Measurements from ENCODE around the gene NRARP. TPM values are rescaled to one million over a fixed set of nuclear protein-coding genes. Genes with fewer than 3 reads are reported as not detected.

The NRARP gene
- total RNA-seq, 2 experiments from 2014 or later, result 1.2 to 1.7 TPM

DNA sequence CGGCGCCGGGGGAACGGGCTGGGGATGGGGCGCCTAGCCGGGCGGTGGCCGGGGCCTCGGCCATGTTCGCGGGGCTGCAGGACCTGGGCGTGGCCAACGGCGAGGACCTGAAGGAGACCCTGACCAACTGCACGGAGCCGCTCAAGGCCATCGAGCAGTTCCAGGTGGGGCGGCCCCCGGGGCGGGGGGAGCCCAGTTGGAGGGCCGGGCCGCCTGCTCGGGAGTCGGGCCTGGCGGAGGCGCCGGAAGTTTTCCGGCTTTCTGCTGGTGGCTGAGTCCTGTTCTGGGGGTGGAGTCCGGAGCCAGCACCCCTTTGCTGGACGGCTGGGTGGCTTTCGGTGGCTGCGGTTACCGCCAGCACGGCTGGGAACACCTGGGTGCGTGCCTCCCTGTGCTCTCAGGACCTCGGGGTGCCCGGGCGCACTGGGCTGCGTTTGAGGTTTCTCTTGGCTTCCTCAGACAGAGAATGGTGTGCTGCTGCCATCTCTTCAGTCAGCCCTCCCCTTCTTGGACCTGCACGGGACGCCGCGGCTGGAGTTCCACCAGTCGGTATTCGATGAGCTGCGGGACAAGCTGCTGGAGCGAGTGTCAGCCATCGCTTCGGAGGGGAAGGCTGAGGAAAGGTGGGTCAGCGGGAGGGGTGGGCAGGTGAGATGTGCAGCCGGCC, 46.5 kb downstream of the NRARP start:
- Mint-ChIP-seq H3K9me3 (no peaks in the 10 kb centered on the region), H3K36me3 (peaks cover 2% of the 10 kb centered on the region), H3K27ac (peak overlapping the region; percentile 76), H3K27me3 (no peaks in the 10 kb centered on the region), H3K4me1 (peaks cover 5% of the 10 kb centered on the region), H3K4me3 (peak overlapping the region; percentile 91)
- ATAC-seq (ENCODE audit: low read depth) (peak; percentile 29), DNase-seq (no peak)
- POLR2A ChIA-PET, result interaction anchor here (0.8 to 7.2 kb wide), 11 partner anchors 13 to 187 kb away, joined by 3 to 171 read pairs (median 4); partner anchors contain the start of genes EXD3, MAN1B1, NDOR1 and NOXA1

DNA sequence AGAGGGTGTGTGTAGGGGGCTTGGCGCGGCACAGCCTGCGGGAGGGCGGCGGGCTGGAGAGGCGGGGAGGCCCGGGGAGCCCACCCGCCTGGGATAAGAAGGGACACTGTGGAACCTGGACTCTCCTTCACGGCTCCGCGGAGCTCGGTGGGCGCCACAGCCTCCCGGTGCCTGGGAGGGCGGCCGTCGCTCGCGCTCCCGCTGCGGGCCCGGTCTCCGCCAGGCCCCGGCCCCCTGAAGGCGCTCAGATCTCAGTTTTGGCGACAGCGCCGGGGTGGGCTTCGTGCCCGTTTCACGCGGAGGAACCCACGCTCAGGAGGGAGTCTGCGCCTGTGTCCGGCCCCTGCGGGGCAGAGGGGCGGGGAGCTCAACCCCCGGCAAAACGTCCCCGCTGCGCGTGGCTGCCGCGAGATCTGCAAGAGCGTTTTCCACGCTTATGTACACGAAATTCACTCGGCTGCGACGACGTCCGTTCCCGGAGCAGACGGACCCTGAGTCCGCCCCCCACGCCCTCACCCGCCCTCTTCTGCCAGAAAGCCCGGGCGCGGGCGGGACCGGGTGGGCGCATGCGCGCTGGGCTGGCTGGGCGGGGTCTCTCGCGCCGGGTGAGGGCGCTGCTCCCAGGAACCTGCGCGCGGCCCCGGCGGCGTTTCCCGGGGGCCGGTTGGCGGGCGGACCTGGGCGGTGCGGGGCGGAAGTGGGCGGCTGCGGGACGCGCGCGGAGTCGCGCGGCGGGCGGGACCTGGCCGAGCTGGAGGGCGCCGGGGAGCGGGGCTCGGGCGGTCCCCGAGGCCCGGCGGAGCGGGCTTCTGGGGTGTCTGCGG, 47.2 kb downstream of the NRARP start, which contains the start of gene NELFB:
NELFB (plus strand) TSS at position 704 of the 824 bp plus-strand sequence.
- H3K36me3 Mint-ChIP-seq, result peaks cover 2% of the 10 kb centered on the region
- H3K27me3 Mint-ChIP-seq, result no peaks in the 10 kb centered on the region
- POLR2A ChIA-PET, result interaction anchor here (0.5 to 7.2 kb wide), 10 partner anchors 12 to 169 kb away, joined by 3 to 171 read pairs (median 7); partner anchors contain the start of genes CYSRT1, EXD3, MAN1B1 and NDOR1
- DNase-seq (peak; percentile 100), ATAC-seq (ENCODE audit: low read depth) (peak; percentile 88)
- H3K9me3 Mint-ChIP-seq, result no peaks in the 10 kb centered on the region
- peak within 1 kb of the TSS; percentile 91 for H3K4me3 Mint-ChIP-seq
- H3K27ac Mint-ChIP-seq, result peak within 1 kb of the TSS; percentile 76
- H3K4me1 Mint-ChIP-seq, result peaks cover 5% of the 10 kb centered on the region

DNA sequence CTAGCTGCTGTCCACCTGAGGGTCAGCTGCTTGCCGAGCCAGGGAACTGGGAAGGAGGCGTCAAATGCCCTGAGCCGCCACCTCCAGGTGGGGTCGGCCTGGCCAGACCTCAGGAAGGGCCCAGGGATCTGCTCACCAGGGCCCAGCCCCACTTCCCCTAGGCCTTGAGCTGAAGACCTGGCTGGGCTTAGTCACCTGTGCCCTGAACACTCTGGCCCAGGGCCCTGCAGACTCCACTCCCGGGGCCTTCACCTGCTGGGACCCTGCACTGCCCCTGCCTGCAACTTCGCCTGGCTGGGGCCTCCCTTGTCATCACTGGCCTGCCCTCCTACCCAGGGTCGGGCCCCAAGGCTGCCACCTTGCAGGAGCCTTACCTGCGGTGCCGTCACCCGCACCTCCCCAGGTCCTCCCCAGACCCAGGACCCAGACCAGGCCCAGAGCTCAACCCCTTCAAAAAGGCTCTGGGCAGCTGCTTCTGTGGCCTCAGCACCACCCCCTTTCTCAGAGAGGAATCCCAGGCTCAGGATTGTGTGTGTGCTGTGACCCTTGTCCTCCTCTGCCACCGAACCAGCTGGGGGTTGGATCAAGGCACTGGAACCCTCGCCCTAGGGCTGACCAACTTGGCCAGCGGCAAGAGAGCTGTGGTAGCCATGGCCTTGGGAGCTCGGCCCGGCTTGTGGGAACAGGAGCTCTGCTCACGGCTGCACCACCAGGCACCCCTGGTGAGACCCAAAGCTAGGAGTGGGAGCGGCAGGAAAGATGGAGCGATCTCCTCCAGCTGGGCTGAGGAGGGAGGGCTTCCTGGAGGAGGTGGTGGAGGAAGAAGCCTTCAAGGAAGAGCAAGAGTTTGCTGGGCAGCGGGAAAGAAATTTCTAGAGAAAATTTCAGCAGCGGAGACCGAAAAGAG, 48.1 kb downstream of the NRARP start:
- ATAC-seq (ENCODE audit: low read depth), result no peak
- Mint-ChIP-seq H3K27me3 (no peaks in the 10 kb centered on the region), H3K4me3 (peak overlapping the region; percentile 79)

DNA sequence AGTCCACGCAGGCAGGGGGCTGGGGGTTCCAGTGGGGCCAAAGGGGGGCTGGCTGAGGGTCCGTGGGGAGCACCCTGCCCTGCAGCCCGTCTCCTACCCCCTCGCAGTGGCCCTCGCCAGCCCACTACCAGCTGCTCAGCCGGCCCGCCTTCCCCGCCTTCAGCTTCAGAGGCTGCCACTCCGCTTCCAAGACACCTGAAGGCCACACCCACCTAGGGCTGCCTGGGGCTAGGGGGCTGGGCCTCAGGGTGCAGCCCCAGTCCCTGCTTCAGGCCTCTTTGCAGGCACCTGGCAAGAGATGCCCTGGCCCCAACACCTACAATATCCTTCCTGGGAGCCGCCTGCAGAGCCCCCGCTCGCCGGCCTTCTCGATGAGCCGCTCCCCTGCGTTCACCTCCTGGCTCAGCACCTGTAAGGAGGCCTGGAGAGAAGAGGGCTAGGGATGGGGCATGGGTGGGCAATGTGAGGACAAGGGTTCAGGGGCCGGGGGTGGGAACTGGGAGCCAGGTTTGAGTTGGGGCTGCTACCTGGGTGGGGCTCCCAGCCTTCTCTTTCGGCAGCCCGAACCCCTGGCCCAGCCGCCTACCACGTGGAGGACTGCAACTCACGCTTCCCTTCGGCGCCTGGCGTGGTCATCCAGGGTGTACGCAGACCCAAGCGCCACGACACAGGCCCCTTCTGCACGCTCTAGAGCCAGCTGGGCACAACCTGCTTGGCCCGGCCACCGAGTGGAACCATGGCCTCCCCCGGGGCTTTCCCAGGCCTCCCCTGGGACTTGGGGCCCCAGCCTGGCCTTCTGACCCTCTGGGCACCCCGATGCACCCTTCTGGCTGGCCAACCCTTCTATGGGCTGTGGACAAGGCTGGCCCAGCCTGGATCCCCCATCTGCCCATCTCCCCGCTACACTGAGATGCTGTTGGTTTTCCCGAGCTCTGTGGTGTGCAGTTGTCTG, 49.2 kb downstream of the NRARP start:
- POLR2A ChIA-PET, result interaction anchor here (2.0 to 7.2 kb wide), 2 partner anchors 10 to 29 kb away, joined by 9 to 171 read pairs; partner anchors contain the start of genes CYSRT1, RNF208 and TUBB4B
- DNase-seq (peak; percentile 32), ATAC-seq (ENCODE audit: low read depth) (no peak)
- Mint-ChIP-seq H3K9me3 (no peaks in the 10 kb centered on the region), H3K36me3 (no peaks in the 10 kb centered on the region), H3K27me3 (no peaks in the 10 kb centered on the region), H3K4me3 (no peak overlapping the region), H3K4me1 (peaks cover 5% of the 10 kb centered on the region), H3K27ac (no peak overlapping the region)

More for the DNA sequence above, 48.1 kb downstream of the NRARP start:
- Mint-ChIP-seq H3K4me1 (peaks cover 5% of the 10 kb centered on the region), H3K36me3 (no peaks in the 10 kb centered on the region), H3K9me3 (no peaks in the 10 kb centered on the region), H3K27ac (peak overlapping the region; percentile 64)
- POLR2A ChIA-PET, result interaction anchor here (0.5 to 7.2 kb wide), 10 partner anchors 11 to 169 kb away, joined by 3 to 171 read pairs (median 7); partner anchors contain the start of genes CYSRT1, EXD3, MAN1B1 and NOXA1
- DNase-seq, result peak; percentile 38

DNA sequence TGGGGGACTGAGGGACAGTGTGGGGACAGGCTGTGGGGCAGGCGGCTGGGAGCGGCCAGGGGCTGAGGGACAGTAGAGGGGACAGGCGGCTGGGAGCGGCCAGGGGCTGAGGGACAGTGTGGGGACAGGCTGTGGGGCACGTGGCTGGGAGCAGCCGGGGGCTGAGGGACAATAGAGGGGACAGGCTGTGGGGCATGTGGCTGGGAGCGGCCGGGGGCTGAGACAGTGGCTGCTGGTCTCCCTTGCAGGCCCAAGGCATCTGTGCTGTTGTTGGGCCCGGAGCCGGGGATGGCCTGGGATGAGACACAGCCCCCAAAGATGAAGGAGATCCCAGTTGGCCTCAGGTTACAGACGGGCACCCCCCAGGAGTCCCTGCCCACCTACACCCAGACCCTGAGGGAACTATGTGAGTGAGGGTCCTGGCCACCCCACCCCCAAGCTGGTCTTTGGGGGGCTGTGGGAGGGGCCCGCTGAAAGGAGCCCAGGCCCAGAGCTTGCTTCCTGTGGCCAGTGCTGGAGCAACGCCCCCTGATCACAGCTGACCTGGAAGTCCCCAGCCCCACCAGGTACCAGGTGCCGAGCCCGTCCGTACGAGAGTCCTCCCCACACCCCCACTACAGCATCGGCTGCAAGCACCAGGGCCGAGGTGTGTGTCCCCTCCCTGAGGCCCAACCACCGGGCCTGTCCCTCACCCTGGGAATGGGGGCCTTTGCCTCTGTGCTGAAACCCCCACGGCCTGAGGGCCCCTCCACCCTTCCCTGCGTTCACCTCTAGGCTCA, 50.4 kb downstream of the NRARP start:
- Mint-ChIP-seq H3K36me3 (no peaks in the 10 kb centered on the region), H3K27ac (no peak overlapping the region), H3K27me3 (no peaks in the 10 kb centered on the region), H3K9me3 (no peaks in the 10 kb centered on the region), H3K4me1 (peaks cover 5% of the 10 kb centered on the region), H3K4me3 (no peak overlapping the region)
- ATAC-seq (ENCODE audit: low read depth) (no peak), DNase-seq (peak; percentile 31)
- POLR2A ChIA-PET, result interaction anchor here (7.2 kb wide), 1 partner anchor 9 kb away, joined by 171 read pairs; the partner anchor contains the start of gene TUBB4B

DNA sequence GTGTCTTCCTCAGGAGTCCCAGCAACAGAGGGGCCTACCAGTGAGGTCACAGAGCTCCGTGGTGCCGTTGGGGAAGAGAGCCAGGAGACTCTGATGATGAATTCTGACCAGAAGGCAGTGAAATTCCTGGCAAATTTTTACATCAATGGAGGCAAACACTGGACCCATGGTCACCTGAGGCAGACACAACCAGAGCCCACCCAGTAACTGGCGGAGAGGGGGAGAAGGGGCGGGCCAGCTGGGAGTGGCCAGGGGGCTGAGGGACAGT, 50.9 kb downstream of the NRARP start, which contains the start of gene STPG3:
STPG3 (plus strand) TSS at position 93 of the 268 bp plus-strand sequence; CDS start at position 94, 1 bp downstream.
- POLR2A ChIA-PET, result interaction anchor here (7.2 kb wide), 1 partner anchor 8 kb away, joined by 171 read pairs; the partner anchor contains the start of gene TUBB4B
- ATAC-seq (ENCODE audit: low read depth), result no peak
- H3K27ac Mint-ChIP-seq, result no peak within 1 kb of the TSS
- H3K27me3 Mint-ChIP-seq, result no peaks in the 10 kb centered on the region
- no peak within 1 kb of the TSS for H3K4me3 Mint-ChIP-seq
- H3K36me3 Mint-ChIP-seq, result no peaks in the 10 kb centered on the region
- H3K4me1 Mint-ChIP-seq, result peaks cover 5% of the 10 kb centered on the region
- no peaks in the 10 kb centered on the region for H3K9me3 Mint-ChIP-seq
- DNase-seq, result no peak

DNA sequence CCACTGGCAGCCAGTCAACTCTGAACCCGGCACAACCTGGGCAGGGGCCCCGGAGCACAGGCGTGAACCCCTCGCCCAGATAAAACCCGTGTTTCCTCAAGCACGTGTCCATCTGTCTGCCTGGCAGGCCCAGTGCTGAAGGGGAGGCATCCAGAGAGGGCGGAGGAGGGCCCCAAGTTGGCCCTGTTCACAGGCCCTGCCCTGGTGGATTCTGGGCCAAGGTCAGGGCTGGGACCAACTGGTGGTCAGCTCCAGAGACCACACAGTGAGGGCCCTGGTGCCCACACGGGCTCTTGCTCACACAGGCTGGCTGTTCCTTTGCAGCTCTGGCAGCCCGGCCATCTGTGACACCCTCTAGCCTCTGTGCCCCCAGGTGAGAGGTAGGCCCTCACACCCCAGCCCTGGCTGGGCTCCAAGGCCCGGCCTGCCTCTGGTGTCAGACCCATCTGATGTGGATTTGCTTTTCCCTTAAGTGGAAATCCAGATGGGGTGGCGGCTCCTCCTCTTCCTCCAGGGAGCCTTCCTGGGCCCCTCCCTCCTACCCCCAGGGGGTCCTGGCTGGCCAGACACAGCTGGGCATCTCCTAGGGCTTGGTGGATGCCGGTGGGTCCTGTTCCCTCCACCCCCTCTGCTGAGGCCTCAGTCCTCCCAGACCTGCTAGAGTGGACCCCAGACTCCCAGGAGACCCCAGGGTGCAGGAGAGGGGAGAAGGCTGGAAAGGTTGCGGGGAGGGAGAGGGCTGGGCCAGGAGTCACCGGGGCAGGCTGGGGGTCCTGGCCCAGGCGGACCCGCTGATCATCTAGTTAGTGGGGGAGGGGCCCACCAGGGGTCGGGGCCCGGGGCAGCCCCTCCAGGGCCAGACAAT, 51.5 kb downstream of the NRARP start:
- no peaks in the 10 kb centered on the region for H3K36me3 Mint-ChIP-seq
- DNase-seq (peak; percentile 32), ATAC-seq (ENCODE audit: low read depth) (no peak)
- H3K27me3 Mint-ChIP-seq, result no peaks in the 10 kb centered on the region
- peaks cover 5% of the 10 kb centered on the region for H3K4me1 Mint-ChIP-seq
- POLR2A ChIA-PET, result interaction anchor here (0.6 to 7.2 kb wide), 3 partner anchors 8 to 183 kb away, joined by 5 to 171 read pairs (median 14); partner anchors contain the start of gene TUBB4B
- no peaks in the 10 kb centered on the region for H3K9me3 Mint-ChIP-seq
- no peak overlapping the region for H3K27ac Mint-ChIP-seq
- no peak overlapping the region for H3K4me3 Mint-ChIP-seq

Other genes starting within 250 kb of the NRARP start
- not detected for gene ENTPD2, start 248.2 kb downstream of the NRARP start, total RNA-seq
- 10 to 100 TPM; 26.4 to 30.0 TPM for gene SAPCD2, start 231.7 kb downstream of the NRARP start, total RNA-seq
- gene UAP1L1, start 224.8 kb downstream of the NRARP start, total RNA-seq, result 10 to 100 TPM; 43.9 to 44.1 TPM
- gene MAN1B1, start 215.3 kb downstream of the NRARP start, total RNA-seq, result 10 to 100 TPM; 63.2 to 63.9 TPM
- 100 to 1,000 TPM; 314 to 322 TPM for gene DPP7, start 187.5 kb downstream of the NRARP start, total RNA-seq
- not detected for gene GRIN1, start 163.1 kb downstream of the NRARP start, total RNA-seq
- not detected for gene LRRC26, start 132.2 kb downstream of the NRARP start, total RNA-seq
- gene TMEM210, start 130.2 kb downstream of the NRARP start, total RNA-seq, result not detected
- 10 to 100 TPM; 84.2 to 87.8 TPM for gene ANAPC2, start 113.7 kb downstream of the NRARP start, total RNA-seq
- 10 to 100 TPM; 62.4 to 65.2 TPM for gene SSNA1, start 113.6 kb downstream of the NRARP start, total RNA-seq
- gene TPRN, start 101.5 kb downstream of the NRARP start, total RNA-seq, result 10 to 100 TPM; 11.2 to 14.7 TPM
- gene TMEM203, start 96.6 kb downstream of the NRARP start, total RNA-seq, result 10 to 100 TPM; 37.4 to 39.4 TPM
- 10 to 100 TPM; 38.8 to 39.8 TPM for gene NDOR1, start 96.6 kb downstream of the NRARP start, total RNA-seq
- gene RNF208, start 80.0 kb downstream of the NRARP start, total RNA-seq, result 1 to 10 TPM; 5.0 to 7.2 TPM
- under 1 TPM; 0.45 to 0.55 TPM for gene CYSRT1, start 77.1 kb downstream of the NRARP start, total RNA-seq
- not detected for gene RNF224, start 74.8 kb downstream of the NRARP start, total RNA-seq
- not detected for gene SLC34A3, start 71.4 kb downstream of the NRARP start, total RNA-seq
- 100 to 1,000 TPM; 241 to 249 TPM for gene TUBB4B, start 61.0 kb downstream of the NRARP start, total RNA-seq
- gene STPG3, start 51.0 kb downstream of the NRARP start, total RNA-seq, result not detected
- gene NELFB, start 46.9 kb downstream of the NRARP start, total RNA-seq, result 10 to 100 TPM; 58.7 to 63.1 TPM
- 1 to 10 TPM; 8.1 to 8.2 TPM for gene TOR4A, start 24.5 kb downstream of the NRARP start, total RNA-seq
- gene EXD3, start 120.9 kb upstream of the NRARP start, total RNA-seq, result 10 to 100 TPM; 23.4 to 24.7 TPM
- 1 to 10 TPM; 2.8 to 3.7 TPM for gene NOXA1, start 121.1 kb upstream of the NRARP start, total RNA-seq
- gene ENTPD8, start 139.1 kb upstream of the NRARP start, total RNA-seq, result not detected
- 10 to 100 TPM; 54.3 to 58.4 TPM for gene NSMF, start 157.1 kb upstream of the NRARP start, total RNA-seq
- gene PNPLA7, start 248.1 kb upstream of the NRARP start, total RNA-seq, result 1 to 10 TPM; 5.6 to 7.0 TPM
- 10 to 100 TPM; 58.8 to 64.4 TPM for gene MRPL41, start 249.6 kb upstream of the NRARP start, total RNA-seq

All from activated naive CD8-positive, alpha-beta T cell treated with anti-CD3 and anti-CD28 coated beads, Interleukin-2, amount 10 ng/mL, durations not matched to agents 7 days and 5 days (primary cell).